HG02981 (cell line): ENCODE measurements around the gene FARSB.
A peak's percentile ranks its signal among the peaks of the same experiment; 100 is the strongest.
"Not testable (repeated sequence)": the region's sequence is repeated elsewhere in the genome, so short reads cannot be mapped to it uniquely, and the experiment has no call there.

Source experiments
- ATAC-seq: cut with Tn5 transposase; IDR thresholded peaks from one replicate; pipeline ENCODE4 v1.9.1; 2021; ENCODE audit warnings: mild to moderate bottlenecking, moderate library complexity; ENCODE audit not compliant: unreplicated experiment

The FARSB gene

GRCh38 chr2:222655787-222656525 lies at the start of gene FARSB:
Gene FARSB, minus strand, starts transcription at chr2:222656092. Its CDS starts 19 bp downstream, at chr2:222656073.
- peak; percentile 87 for ATAC-seq

GRCh38 chr2:222703886-222704285 lies 48.0 kb upstream of the FARSB start:
- no peak for ATAC-seq

DNA sequence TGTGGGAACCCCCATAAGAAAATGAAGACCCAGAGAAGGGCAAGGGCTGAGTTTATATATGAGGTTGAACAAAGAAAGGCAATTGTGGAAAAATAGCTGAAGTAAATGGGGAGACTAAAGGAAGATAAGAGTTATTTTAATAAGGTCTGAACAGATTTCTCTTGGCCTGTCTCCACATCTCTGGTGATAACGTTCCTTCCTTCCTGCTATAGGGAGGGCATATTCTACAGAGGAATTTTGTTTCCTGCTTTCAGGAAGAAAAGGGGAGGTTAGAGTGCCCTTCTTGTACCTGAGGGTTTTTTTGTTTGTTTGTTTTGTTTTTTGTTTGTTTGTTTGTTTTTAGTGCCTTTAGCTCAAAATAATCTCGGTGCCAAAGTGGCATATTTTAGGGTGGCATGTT lies 47.2 kb upstream of the FARSB start:
- no peak for ATAC-seq

DNA sequence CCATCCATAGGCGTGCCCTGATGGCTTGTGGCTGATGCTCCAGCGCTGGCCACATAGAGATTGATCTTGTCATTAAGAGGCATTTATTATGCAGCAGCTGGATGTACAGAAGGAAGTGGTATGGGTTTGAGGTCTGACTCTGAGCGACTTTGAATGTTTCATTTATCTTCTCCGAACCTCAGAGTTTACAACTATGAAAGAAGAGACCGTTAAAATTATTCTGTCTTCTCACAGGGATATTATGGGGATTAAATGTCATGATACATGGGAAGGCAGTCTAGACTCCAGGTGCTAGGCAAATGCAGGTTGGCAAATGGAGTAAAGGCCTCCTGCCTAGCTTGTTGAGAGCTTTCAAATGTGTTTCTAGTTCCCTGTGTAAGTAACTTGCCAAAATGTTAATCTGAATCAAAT lies 45.8 kb upstream of the FARSB start:
- peak; percentile 78 for ATAC-seq

DNA sequence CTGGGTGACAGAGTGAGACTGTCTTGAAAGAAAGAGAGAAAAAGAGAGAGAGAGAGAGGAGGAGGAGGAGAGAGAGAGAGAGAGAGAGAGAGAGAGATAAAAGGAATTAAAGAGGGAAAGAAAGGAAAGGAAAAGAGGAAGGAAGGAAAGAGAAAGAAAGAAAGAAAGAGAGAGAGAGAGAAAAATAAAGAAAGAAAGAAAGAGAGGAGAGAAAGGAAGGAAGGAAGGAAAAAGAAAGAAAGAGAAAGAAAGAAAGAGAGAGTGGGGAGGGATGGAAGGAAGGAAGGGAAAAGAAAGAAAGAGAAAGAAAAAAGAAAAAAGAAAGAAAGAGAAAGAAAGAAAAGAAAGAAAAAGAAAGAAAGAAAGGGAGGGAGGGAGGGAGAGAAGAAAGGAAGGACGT lies 45.3 kb upstream of the FARSB start:
- no peak for ATAC-seq

DNA sequence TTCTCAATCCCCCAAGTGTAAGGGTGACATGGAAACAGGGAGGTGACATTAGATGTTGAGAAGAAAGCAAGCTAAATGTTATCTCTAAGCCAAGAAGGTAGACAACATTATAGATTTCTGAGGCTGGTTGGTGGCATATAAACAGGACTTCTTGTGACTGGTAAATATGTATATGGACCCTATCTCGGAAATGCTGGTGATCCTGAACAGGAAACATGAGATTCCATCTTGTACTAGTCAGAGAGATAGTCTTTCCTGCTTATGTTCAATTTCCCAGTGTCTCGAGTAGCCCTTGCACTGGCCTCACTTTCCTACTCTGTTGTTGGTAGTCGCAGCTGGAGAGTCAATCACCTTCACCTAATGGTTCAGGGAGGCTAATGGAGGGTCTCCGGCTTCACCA lies 42.4 kb upstream of the FARSB start:
- no peak for ATAC-seq

DNA sequence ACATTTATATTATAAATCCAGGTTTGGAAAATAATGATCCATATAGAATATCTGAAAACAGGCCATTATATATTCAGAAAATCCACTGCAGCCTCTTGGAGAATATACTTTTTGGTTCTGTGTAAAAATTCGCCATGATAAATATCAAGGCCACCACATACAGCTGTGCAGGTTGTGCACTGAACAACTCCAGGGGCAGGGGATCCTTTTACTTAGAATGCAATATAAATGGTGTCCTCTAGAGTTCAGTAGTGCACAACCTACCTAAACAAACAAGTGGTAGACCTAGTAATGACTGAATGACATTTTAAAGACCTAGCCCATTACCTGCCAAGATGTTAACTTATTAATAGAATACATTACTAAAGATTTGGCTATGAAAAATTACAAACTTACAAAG lies 37.9 kb upstream of the FARSB start:
- ATAC-seq, result peak; percentile 52

- not testable (repeated sequence) for ATAC-seq
Observed at GRCh38 chr2:222693413-222693812, 37.5 kb upstream of the FARSB start.

DNA sequence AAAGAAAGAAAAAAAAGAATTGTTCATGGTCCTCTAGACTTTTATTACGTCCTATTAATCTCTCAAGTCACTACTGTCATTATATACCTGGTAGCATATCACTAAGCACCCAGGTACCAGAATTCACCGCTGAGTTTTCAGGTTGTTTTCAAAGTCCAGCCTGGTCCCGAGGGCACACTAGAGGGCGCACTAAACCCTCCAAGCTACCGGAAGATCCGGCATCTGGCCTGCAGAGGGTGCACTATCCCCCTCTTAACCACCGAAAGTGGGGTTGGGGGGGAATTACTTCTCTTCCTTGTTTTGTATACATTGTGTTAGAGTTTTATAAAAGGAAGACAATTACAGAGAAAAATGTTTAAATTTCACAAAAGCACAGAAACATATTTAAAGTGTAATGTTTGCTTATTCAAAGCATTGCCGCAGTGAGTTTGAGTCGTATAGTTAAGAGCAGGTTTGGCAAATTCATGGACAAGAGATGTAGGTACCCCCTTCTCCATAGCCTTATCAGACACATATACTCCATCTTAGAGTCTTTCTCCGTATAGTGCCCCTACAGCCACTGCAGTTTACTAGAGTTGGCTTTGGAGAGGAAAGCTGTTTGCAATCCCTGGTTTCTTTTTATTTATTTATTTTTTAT lies 34.8 kb upstream of the FARSB start:
- peak; percentile 99 for ATAC-seq

DNA sequence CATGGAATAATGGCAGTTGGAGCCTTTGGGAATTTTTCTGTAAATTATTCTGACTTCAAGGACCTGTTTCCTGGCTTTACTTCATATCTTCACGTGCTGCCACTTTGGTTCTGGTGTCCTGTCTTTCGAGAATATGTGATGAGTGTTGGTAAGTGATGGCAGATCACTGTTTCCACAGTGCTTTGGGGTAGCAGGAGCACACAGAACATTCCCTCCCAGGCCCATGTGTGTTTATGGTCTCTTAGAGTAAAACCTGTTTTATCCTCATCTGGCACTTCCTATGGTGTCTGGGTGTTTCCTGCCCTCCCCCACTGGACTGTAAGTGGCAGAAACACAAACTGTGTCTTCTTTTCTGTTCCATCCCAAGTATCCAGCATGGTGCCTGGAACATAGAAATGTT lies 33.4 kb upstream of the FARSB start:
- no peak for ATAC-seq

- ATAC-seq, result no peak
Observed at GRCh38 chr2:222688917-222689316, 33.0 kb upstream of the FARSB start.

DNA sequence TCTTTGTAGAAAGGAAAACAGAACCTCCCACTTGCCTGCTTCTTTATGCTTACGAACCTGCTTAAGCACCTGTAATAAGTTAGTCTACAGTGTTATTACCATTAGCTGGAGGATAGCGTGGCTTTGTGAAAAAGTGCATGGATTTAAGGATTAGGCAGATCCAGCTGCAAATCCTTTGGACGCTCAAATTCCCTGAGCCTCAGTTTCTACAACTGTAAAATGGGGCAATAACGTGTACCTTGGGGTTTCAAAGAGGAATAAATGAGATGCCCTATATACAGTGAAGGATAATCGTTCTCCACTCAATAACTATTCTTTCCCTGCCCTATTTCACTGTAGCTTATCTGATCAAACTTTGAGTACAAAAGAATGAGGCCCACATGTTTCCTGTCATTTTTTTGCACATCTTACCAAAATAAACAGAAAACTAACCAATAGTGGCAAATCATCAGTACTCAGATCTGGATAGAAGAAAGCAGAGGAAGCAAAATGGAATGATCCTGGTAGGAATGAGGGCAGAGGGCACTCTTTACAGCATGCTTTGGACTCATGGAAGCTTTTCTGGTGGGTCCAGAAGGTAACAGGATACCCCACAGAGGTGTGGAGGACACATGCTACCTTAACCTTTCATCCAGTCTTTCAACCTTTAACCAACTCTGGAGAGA lies 30.3 kb upstream of the FARSB start:
- no peak for ATAC-seq

- ATAC-seq, result no peak
Observed at GRCh38 chr2:222683805-222684204, 27.9 kb upstream of the FARSB start.

- no peak for ATAC-seq
Observed at GRCh38 chr2:222677981-222678380, 22.1 kb upstream of the FARSB start.

DNA sequence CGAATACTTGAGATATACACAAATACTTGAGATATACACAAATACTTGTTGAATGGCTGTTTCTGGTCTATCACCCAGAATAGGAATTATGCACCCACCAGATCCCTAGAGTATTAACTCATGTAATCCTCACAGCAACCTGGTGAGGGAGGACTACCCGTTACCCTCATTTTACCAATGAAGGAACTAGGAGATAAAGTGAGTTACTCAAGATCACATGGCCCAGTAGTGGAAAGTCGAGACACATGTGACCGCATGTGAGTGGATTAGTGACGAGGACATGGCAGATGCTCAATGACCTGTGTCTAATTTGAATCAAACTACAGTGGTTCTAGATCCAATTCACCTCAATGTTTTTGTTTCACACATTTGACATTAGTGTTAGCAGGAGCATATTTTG lies 18.0 kb upstream of the FARSB start:
- no peak for ATAC-seq

DNA sequence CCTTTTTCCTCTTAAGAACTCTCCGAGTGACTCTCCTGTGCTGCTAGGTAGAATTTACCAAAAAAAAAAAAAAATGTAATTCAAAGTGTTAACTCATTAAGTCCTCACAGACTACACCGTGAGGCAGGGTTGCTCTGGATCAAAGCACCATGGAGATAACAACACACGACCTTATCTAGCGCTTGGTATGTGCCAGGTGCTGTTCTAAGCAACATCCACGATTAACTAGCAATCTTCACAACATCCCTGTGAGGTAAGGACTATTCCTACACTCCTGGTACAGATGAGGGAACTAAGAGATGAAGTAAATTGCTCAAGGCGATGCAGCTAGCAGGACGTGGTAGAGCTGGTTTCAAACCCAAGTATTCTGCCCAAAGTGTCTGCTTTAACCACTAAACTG lies 17.4 kb upstream of the FARSB start:
- no peak for ATAC-seq

GRCh38 chr2:222672068-222672401 lies 16.1 kb upstream of the FARSB start:
- ATAC-seq, result no peak

DNA sequence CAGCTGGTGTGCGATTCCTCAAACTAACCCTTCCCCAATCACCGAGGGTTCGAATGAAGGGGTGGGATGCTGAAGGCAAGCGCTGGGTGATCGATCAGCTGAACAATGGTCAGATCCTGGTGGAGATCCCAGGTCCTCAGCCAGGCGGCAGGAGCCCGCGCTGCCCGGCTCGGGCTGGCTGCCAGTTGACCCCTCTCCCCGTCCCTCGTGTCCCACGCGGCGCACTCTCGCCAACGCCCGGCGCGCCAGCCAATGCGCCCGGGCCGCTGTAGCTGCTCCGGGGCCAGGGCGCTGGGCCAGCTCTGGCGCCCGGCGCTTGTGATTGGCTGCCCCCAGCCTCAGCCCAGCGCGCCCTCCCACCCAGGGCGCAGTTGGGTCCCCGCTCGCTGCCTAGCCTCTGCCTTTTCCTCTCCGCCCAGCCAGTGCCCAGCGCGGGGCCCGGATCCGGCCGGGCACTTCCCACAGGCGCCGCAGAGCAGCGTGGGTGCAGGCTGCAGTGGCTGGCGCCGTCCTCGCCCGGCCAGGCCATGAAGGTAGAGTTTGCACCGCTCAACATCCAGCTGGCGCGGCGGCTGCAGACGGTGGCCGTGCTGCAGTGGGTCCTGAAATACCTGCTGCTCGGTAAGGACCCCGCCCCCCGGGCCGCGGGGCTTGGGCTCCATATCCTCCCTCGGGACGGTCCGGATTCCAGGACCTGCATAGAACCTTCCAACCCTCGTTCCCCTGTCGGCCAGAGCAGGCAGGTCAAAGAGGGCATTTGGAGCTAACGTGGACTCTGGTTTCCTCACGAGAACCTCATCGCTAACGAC lies 15.6 kb upstream of the FARSB start, which contains the start of gene MOGAT1:
TSS of gene MOGAT1 (plus strand) at position 400 of the 809 bp plus-strand sequence. CDS start at position 528, 128 bp downstream.
- ATAC-seq, result peak; percentile 35

DNA sequence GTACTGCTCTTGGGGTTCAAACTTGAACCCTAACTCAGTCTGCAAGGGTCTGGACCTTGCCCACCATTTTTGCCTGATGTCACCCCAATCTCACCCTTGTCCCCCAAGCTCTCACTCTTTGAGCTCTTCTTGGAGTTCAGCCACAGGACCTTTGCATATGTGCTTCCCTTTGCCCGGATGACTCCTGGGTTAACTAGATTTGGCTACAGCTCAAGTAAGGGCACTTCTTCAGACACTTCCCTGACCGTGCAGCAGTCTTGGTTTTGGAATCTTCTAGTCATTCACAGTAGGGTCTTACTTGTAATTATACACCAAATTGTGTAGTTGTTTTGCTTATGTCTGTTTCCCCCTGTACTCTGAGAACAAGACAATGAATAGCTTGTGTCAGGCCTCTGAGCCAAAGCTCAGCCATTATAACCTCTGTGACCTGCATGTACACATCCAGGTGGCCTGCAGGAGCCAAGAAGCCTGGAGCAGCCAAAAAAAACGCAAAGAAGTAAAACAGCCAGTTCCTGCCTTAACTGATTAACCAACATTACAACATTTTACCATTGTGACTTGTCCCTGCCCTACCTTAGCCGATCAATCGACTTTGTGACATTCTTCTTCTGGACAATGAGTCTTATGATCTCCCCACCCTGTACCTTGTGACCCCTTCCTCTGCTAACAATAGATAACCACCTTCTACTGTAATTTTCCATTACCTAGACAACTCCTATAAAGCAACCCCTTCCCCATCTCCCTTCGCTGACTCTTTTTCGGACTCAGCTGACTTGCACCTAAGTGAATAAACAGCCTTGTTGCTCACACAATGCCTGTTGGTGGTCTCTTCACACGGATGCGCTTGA lies 14.5 kb upstream of the FARSB start:
- no peak for ATAC-seq

DNA sequence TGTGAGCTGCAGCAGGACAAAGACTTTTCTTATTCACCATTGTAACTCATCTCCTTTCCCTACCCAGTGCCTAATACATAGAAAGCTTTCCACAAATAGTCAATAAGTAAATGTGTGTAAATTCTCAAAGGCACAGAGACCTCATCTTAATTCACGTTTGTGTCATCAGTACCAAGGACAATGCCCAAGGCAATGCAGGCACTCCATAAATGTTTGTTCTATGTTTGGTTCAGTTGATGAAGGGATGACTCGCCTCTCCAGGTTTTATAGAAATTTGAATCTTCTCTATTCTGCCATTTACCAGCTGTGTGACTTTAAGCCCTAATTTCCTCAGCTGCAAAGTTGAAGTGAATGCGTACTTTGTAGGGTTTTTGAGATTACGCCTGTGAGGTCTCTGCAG lies 13.5 kb upstream of the FARSB start:
- no peak for ATAC-seq
